Parathyroid adenoma (tissue), 2 donors: ENCODE measurements around the gene ZNF202.

Source experiments
- H2AFZ ChIP-seq: fragments of 300-600 bp; sonication (generic); one replicate; pipeline ENCODE4 v1.7.0; 2017; ENCODE audit warnings: antibody characterized with exemption, mild to moderate bottlenecking
- H3K27ac ChIP-seq: fragments of 300-600 bp; sonication (generic); one replicate; pipeline ENCODE4 v1.7.0; 2017
- H3K27me3 ChIP-seq: fragments of 300-600 bp; sonication (generic); one replicate; pipeline ENCODE4 v1.7.0; 2017; ENCODE audit warnings: low read length; ENCODE audit not compliant: control insufficient read depth, insufficient read depth
- H3K36me3 ChIP-seq: fragments of 300-600 bp; sonication (generic); one replicate; pipeline ENCODE4 v1.7.0; 2017; ENCODE audit warnings: low read length; ENCODE audit not compliant: control insufficient read depth, insufficient read depth
- H3K4me1 ChIP-seq: fragments of 300-600 bp; sonication (generic); one replicate; pipeline ENCODE4 v1.7.0; 2017; ENCODE audit warnings: control low read depth
- H3K4me2 ChIP-seq: fragments of 300-600 bp; sonication (generic); one replicate; pipeline ENCODE4 v1.7.0; 2017; ENCODE audit warnings: low read length
- H3K4me3 ChIP-seq: fragments of 300-600 bp; sonication (generic); one replicate; pipeline ENCODE4 v1.7.0; 2017; ENCODE audit warnings: low read depth, low read length
- H3K79me2 ChIP-seq: fragments of 300-600 bp; sonication (generic); one replicate; pipeline ENCODE4 v1.7.0; 2017; ENCODE audit warnings: control low read depth
- H3K9ac ChIP-seq: fragments of 300-600 bp; sonication (generic); one replicate; pipeline ENCODE4 v1.7.0; 2017; ENCODE audit warnings: mild to moderate bottlenecking
- H3K9me3 ChIP-seq: fragments of 300-600 bp; sonication (generic); one replicate; pipeline ENCODE4 v1.7.0; 2017; ENCODE audit warnings: low read length; ENCODE audit not compliant: control insufficient read depth
- CTCF ChIP-seq: fragments of 300-600 bp; sonication (generic); IDR thresholded peaks from one replicate; pipeline ENCODE4 v1.7.0; 2017; ENCODE audit warnings: antibody characterized with exemption, mild to moderate bottlenecking
- donor health status: primary hyperparathyroidism.

The ZNF202 gene

GRCh38 chr11:123741159-123742030 is at the start of gene ZNF202:
Gene ZNF202, minus strand, starts transcription at chr11:123741660. Its CDS starts 10,772 bp downstream, at chr11:123730888.
- no peaks in the 10 kb centered on the region for H3K79me2 ChIP-seq
- H3K27me3 ChIP-seq: no peaks in the 10 kb centered on the region
- H3K4me2 ChIP-seq: peak within 1 kb of the TSS; percentile 84
- peak within 1 kb of the TSS; percentile 63 for H3K27ac ChIP-seq
- H3K4me1 ChIP-seq: peaks cover 4% of the 10 kb centered on the region
- no peaks in the 10 kb centered on the region for H3K9me3 ChIP-seq
- peak within 1 kb of the TSS; percentile 67 for H3K9ac ChIP-seq
- H3K36me3 ChIP-seq: no peaks in the 10 kb centered on the region
- H2AFZ ChIP-seq: peak within 1 kb of the TSS; percentile 87
- TF ChIP-seq CTCF: no peak
- H3K4me3 ChIP-seq: peak within 1 kb of the TSS; percentile 77

- no peak overlapping the region for H3K27ac ChIP-seq
- H3K4me2 ChIP-seq: no peak overlapping the region
- no peaks in the 10 kb centered on the region for H3K79me2 ChIP-seq
- no peaks in the 10 kb centered on the region for H3K4me1 ChIP-seq
- no peaks in the 10 kb centered on the region for H3K27me3 ChIP-seq
- no peaks in the 10 kb centered on the region for H3K36me3 ChIP-seq
- no peak overlapping the region for H2AFZ ChIP-seq
- no peak overlapping the region for H3K4me3 ChIP-seq
- no peaks in the 10 kb centered on the region for H3K9me3 ChIP-seq
- no peak overlapping the region for H3K9ac ChIP-seq
- TF ChIP-seq CTCF: no peak
Observed at GRCh38 chr11:123783536-123783935, 42.1 kb upstream of the ZNF202 start.

- no peaks in the 10 kb centered on the region for H3K9me3 ChIP-seq
- no peaks in the 10 kb centered on the region for H3K27me3 ChIP-seq
- no peak overlapping the region for H3K4me3 ChIP-seq
- H2AFZ ChIP-seq: no peak overlapping the region
- H3K4me2 ChIP-seq: no peak overlapping the region
- H3K4me1 ChIP-seq: no peaks in the 10 kb centered on the region
- no peak overlapping the region for H3K27ac ChIP-seq
- H3K9ac ChIP-seq: no peak overlapping the region
- H3K79me2 ChIP-seq: no peaks in the 10 kb centered on the region
- no peaks in the 10 kb centered on the region for H3K36me3 ChIP-seq
- TF ChIP-seq CTCF: no peak
Observed at GRCh38 chr11:123778511-123778910, 37.1 kb upstream of the ZNF202 start.

- no peak for TF ChIP-seq CTCF
- Histone ChIP-seq H3K27ac (no peak overlapping the region), H3K79me2 (no peaks in the 10 kb centered on the region), H2AFZ (no peak overlapping the region), H3K27me3 (no peaks in the 10 kb centered on the region), H3K36me3 (no peaks in the 10 kb centered on the region), H3K4me2 (no peak overlapping the region), H3K9ac (no peak overlapping the region), H3K9me3 (no peaks in the 10 kb centered on the region), H3K4me1 (no peaks in the 10 kb centered on the region), H3K4me3 (no peak overlapping the region)
Observed at GRCh38 chr11:123775715-123776549, 34.5 kb upstream of the ZNF202 start.
